Measurements from ENCODE around the gene DCC.

The DCC gene

GRCh38 chr18:52553441-52553840 is 213.4 kb downstream of the DCC start:
- Histone ChIP-seq H2AFZ (ENCODE audit: low read depth, low read length) (no peak overlapping the region), H3K9me3 (ENCODE audit: low read length) (no peaks in the 10 kb centered on the region), H3K4me3 (ENCODE audit: low read length) (no peak overlapping the region), H3K36me3 (ENCODE audit: insufficient read depth, low read length) (no peaks in the 10 kb centered on the region), H3K4me1 (ENCODE audit: insufficient read depth, low read length) (no peaks in the 10 kb centered on the region), H3K27me3 (ENCODE audit: insufficient read depth, low read length) (no peaks in the 10 kb centered on the region)

GRCh38 chr18:52554180-52554579 is 214.2 kb downstream of the DCC start:
- H3K9me3 ChIP-seq (ENCODE audit: low read length) = no peaks in the 10 kb centered on the region
- H3K27me3 ChIP-seq (ENCODE audit: insufficient read depth, low read length) = no peaks in the 10 kb centered on the region
- H3K36me3 ChIP-seq (ENCODE audit: insufficient read depth, low read length) = no peaks in the 10 kb centered on the region
- no peak overlapping the region for H3K4me3 ChIP-seq (ENCODE audit: low read length)
- no peaks in the 10 kb centered on the region for H3K4me1 ChIP-seq (ENCODE audit: insufficient read depth, low read length)
- no peak overlapping the region for H2AFZ ChIP-seq (ENCODE audit: low read depth, low read length)

- no peak overlapping the region for H3K4me3 ChIP-seq (ENCODE audit: low read length)
- H3K36me3 ChIP-seq (ENCODE audit: insufficient read depth, low read length) = no peaks in the 10 kb centered on the region
- H3K4me1 ChIP-seq (ENCODE audit: insufficient read depth, low read length) = no peaks in the 10 kb centered on the region
- no peaks in the 10 kb centered on the region for H3K9me3 ChIP-seq (ENCODE audit: low read length)
- no peak overlapping the region for H2AFZ ChIP-seq (ENCODE audit: low read depth, low read length)
- no peaks in the 10 kb centered on the region for H3K27me3 ChIP-seq (ENCODE audit: insufficient read depth, low read length)
Measured at GRCh38 chr18:52567360-52567759, 227.4 kb downstream of the DCC start.

GRCh38 chr18:52569492-52569891 is 229.5 kb downstream of the DCC start:
- H3K9me3 ChIP-seq (ENCODE audit: low read length) = no peaks in the 10 kb centered on the region
- no peak overlapping the region for H3K4me3 ChIP-seq (ENCODE audit: low read length)
- no peaks in the 10 kb centered on the region for H3K27me3 ChIP-seq (ENCODE audit: insufficient read depth, low read length)
- H3K36me3 ChIP-seq (ENCODE audit: insufficient read depth, low read length) = no peaks in the 10 kb centered on the region
- no peak overlapping the region for H2AFZ ChIP-seq (ENCODE audit: low read depth, low read length)
- no peaks in the 10 kb centered on the region for H3K4me1 ChIP-seq (ENCODE audit: insufficient read depth, low read length)

- H3K4me1 ChIP-seq (ENCODE audit: insufficient read depth, low read length) = no peaks in the 10 kb centered on the region
- no peaks in the 10 kb centered on the region for H3K27me3 ChIP-seq (ENCODE audit: insufficient read depth, low read length)
- no peak overlapping the region for H2AFZ ChIP-seq (ENCODE audit: low read depth, low read length)
- no peak overlapping the region for H3K4me3 ChIP-seq (ENCODE audit: low read length)
- H3K9me3 ChIP-seq (ENCODE audit: low read length) = no peaks in the 10 kb centered on the region
- H3K36me3 ChIP-seq (ENCODE audit: insufficient read depth, low read length) = no peaks in the 10 kb centered on the region
Measured at GRCh38 chr18:52570975-52571374, 231.0 kb downstream of the DCC start.

- H3K9me3 ChIP-seq (ENCODE audit: low read length) = no peaks in the 10 kb centered on the region
- H2AFZ ChIP-seq (ENCODE audit: low read depth, low read length) = no peak overlapping the region
- H3K27me3 ChIP-seq (ENCODE audit: insufficient read depth, low read length) = no peaks in the 10 kb centered on the region
- H3K4me3 ChIP-seq (ENCODE audit: low read length) = no peak overlapping the region
- no peaks in the 10 kb centered on the region for H3K36me3 ChIP-seq (ENCODE audit: insufficient read depth, low read length)
- no peaks in the 10 kb centered on the region for H3K4me1 ChIP-seq (ENCODE audit: insufficient read depth, low read length)
Measured at GRCh38 chr18:52572036-52573000, 232.3 kb downstream of the DCC start.

GRCh38 chr18:52577795-52578194 is 237.8 kb downstream of the DCC start:
- Histone ChIP-seq H3K4me3 (ENCODE audit: low read length) (no peak overlapping the region), H3K9me3 (ENCODE audit: low read length) (no peaks in the 10 kb centered on the region), H3K27me3 (ENCODE audit: insufficient read depth, low read length) (no peaks in the 10 kb centered on the region), H3K36me3 (ENCODE audit: insufficient read depth, low read length) (no peaks in the 10 kb centered on the region), H2AFZ (ENCODE audit: low read depth, low read length) (no peak overlapping the region), H3K4me1 (ENCODE audit: insufficient read depth, low read length) (no peaks in the 10 kb centered on the region)

- no peaks in the 10 kb centered on the region for H3K9me3 ChIP-seq (ENCODE audit: low read length)
- H3K4me3 ChIP-seq (ENCODE audit: low read length) = no peak overlapping the region
- no peak overlapping the region for H2AFZ ChIP-seq (ENCODE audit: low read depth, low read length)
- no peaks in the 10 kb centered on the region for H3K4me1 ChIP-seq (ENCODE audit: insufficient read depth, low read length)
- H3K27me3 ChIP-seq (ENCODE audit: insufficient read depth, low read length) = no peaks in the 10 kb centered on the region
- no peaks in the 10 kb centered on the region for H3K36me3 ChIP-seq (ENCODE audit: insufficient read depth, low read length)
Measured at GRCh38 chr18:52582061-52582460, 242.1 kb downstream of the DCC start.

- Histone ChIP-seq H3K4me1 (ENCODE audit: insufficient read depth, low read length) (no peaks in the 10 kb centered on the region), H3K9me3 (ENCODE audit: low read length) (no peaks in the 10 kb centered on the region), H3K36me3 (ENCODE audit: insufficient read depth, low read length) (no peaks in the 10 kb centered on the region), H2AFZ (ENCODE audit: low read depth, low read length) (no peak overlapping the region), H3K4me3 (ENCODE audit: low read length) (no peak overlapping the region), H3K27me3 (ENCODE audit: insufficient read depth, low read length) (no peaks in the 10 kb centered on the region)
Measured at GRCh38 chr18:52582516-52582915, 242.5 kb downstream of the DCC start.

- no peaks in the 10 kb centered on the region for H3K27me3 ChIP-seq (ENCODE audit: insufficient read depth, low read length)
- H3K4me1 ChIP-seq (ENCODE audit: insufficient read depth, low read length) = no peaks in the 10 kb centered on the region
- no peak overlapping the region for H2AFZ ChIP-seq (ENCODE audit: low read depth, low read length)
- H3K36me3 ChIP-seq (ENCODE audit: insufficient read depth, low read length) = no peaks in the 10 kb centered on the region
- no peak overlapping the region for H3K4me3 ChIP-seq (ENCODE audit: low read length)
- no peaks in the 10 kb centered on the region for H3K9me3 ChIP-seq (ENCODE audit: low read length)
Measured at GRCh38 chr18:52588931-52589330, 248.9 kb downstream of the DCC start.

- Histone ChIP-seq H3K9me3 (ENCODE audit: low read length) (no peaks in the 10 kb centered on the region), H3K36me3 (ENCODE audit: insufficient read depth, low read length) (no peaks in the 10 kb centered on the region), H3K4me3 (ENCODE audit: low read length) (no peak overlapping the region), H3K27me3 (ENCODE audit: insufficient read depth, low read length) (no peaks in the 10 kb centered on the region), H2AFZ (ENCODE audit: low read depth, low read length) (peak overlapping the region; percentile 80), H3K4me1 (ENCODE audit: insufficient read depth, low read length) (peaks cover 26% of the 10 kb centered on the region)
Measured at GRCh38 chr18:52596748-52597435, 256.9 kb downstream of the DCC start.

- Histone ChIP-seq H3K27me3 (ENCODE audit: insufficient read depth, low read length) (no peaks in the 10 kb centered on the region), H3K9me3 (ENCODE audit: low read length) (no peaks in the 10 kb centered on the region), H3K36me3 (ENCODE audit: insufficient read depth, low read length) (no peaks in the 10 kb centered on the region), H2AFZ (ENCODE audit: low read depth, low read length) (no peak overlapping the region), H3K4me1 (ENCODE audit: insufficient read depth, low read length) (peaks cover 26% of the 10 kb centered on the region), H3K4me3 (ENCODE audit: low read length) (no peak overlapping the region)
Measured at GRCh38 chr18:52598921-52599320, 258.9 kb downstream of the DCC start.

GRCh38 chr18:52602820-52603219 is 262.8 kb downstream of the DCC start:
- H2AFZ ChIP-seq (ENCODE audit: low read depth, low read length) = no peak overlapping the region
- H3K4me3 ChIP-seq (ENCODE audit: low read length) = no peak overlapping the region
- no peaks in the 10 kb centered on the region for H3K27me3 ChIP-seq (ENCODE audit: insufficient read depth, low read length)
- peaks cover under 1% of the 10 kb centered on the region for H3K4me1 ChIP-seq (ENCODE audit: insufficient read depth, low read length)
- no peaks in the 10 kb centered on the region for H3K9me3 ChIP-seq (ENCODE audit: low read length)
- H3K36me3 ChIP-seq (ENCODE audit: insufficient read depth, low read length) = no peaks in the 10 kb centered on the region

Data from neuron (in vitro differentiated cells).